Ovary (tissue), 3 donors: ENCODE measurements around the gene CNTFR.

ENCODE experiments used
- CTCF ChIP-seq, 3 donors: fragments of 450-650 bp in 2 of 3; fragments of 200-600 bp in 1 of 3; IDR thresholded peaks; one replicate each; pipeline versions ENCODE4 v1.5.1 to v1.8.0; 2016 to 2022; ENCODE audit warnings: antibody characterized with exemption in 3 of 3, mild to moderate bottlenecking in 1 of 3
- EP300 ChIP-seq: sonication (generic); formaldehyde crosslinking; IDR thresholded peaks from one replicate; pipeline ENCODE4 v1.6.1; 2017; ENCODE audit warnings: antibody characterized with exemption
- donor health status: DM: no; HTN: no; CAD: no.

DNA sequence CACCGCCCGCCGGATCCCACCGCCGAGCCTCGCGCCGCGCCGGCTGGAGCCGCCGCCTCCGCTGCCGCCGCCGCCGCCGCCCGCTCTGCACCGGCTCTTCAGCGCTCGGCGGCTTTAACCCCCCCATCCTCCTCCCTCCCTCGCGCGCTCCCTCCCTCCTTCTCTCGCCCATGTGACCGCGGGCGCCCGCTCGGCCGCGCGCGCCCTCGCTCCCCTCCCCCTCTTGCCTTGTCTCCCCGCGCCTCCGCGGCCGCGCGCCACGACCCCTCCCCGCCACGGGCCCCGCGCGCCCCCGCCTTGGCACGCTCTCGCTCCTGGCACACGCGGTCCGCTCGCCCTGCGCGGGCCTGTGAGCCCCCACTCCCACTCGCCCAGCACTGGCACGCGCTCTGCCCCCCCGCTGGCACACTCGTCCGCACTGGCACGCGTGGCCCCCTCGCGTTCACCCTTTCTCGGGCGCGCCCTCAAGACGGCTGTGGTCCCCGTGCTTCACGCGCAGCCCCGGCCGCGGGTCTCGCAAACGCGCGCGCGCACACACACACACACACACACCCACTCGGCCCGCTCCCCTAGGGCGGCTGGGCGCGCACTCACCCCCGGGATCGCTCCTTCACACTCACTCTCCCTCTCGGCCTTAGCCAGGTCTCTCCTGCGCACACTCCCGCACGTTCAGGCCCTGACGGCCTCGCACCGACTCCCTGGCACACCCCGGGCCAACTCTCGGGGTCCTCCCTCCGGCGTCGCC is at the start of gene CNTFR:
- TF ChIP-seq CTCF (IDR thresholded peaks at IDR 0.05), result no peak
- no peak for TF ChIP-seq EP300
